GM10248 (cell line): ENCODE measurements around the gene AGPAT4.

Experiments
- CTCF ChIA-PET: fragments of 300-600 bp; sonication (Branson Sonifier 250); formaldehyde crosslinking; extraction: SDS; loops from one replicate; lab custom pipeline; 2021; ENCODE audit warnings: antibody characterized with exemption; lab: Yijun Ruan, JAX
- POLR2A ChIA-PET: fragments of 350-650 bp; sonication (Branson Sonifier 250); formaldehyde crosslinking; extraction: SDS; loops from one replicate; lab custom pipeline; 2020; ENCODE audit warnings: antibody characterized with exemption; lab: Yijun Ruan, JAX
- DNase-seq: peaks from one replicate; pipeline ENCODE4 v3.0.0; 2012; ENCODE audit errors: extremely low spot score
- TF ChIP-seq, protein P1 (sequence below): IDR thresholded peaks from 2 replicates; pipeline ENCODE4 v1.5.1; 2012; ENCODE audit warnings: mild to moderate bottlenecking, low read depth; ENCODE audit errors: extremely low read depth, missing control alignments, control extremely low read depth

Gene AGPAT4

DNA sequence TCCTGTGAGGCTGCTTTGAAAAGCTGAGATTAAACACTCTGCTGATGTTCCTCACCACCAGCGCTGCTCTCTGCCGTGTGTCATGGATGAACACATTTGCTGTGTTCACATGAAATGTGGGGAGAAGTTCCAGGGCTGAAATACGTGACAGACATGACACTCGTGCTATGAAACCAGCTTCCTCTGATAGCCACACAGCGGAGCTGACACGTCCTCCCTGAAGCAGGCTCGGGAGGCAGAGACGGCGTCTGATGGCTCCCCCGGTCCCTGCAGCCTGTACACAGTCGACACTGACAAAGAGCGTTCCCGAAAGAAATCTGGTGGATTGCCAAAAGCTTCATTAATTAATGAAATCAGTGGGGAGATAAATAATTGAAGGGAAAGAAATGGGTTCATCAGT, 17.5 kb downstream of the AGPAT4 start:
- DNase-seq, result no peak
- TF ChIP-seq, protein P1, sequence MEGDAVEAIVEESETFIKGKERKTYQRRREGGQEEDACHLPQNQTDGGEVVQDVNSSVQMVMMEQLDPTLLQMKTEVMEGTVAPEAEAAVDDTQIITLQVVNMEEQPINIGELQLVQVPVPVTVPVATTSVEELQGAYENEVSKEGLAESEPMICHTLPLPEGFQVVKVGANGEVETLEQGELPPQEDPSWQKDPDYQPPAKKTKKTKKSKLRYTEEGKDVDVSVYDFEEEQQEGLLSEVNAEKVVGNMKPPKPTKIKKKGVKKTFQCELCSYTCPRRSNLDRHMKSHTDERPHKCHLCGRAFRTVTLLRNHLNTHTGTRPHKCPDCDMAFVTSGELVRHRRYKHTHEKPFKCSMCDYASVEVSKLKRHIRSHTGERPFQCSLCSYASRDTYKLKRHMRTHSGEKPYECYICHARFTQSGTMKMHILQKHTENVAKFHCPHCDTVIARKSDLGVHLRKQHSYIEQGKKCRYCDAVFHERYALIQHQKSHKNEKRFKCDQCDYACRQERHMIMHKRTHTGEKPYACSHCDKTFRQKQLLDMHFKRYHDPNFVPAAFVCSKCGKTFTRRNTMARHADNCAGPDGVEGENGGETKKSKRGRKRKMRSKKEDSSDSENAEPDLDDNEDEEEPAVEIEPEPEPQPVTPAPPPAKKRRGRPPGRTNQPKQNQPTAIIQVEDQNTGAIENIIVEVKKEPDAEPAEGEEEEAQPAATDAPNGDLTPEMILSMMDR, result no peak
- ChIA-PET CTCF (interaction anchor here (0.9 kb wide), 1 partner anchor 114 kb away, joined by 3 read pairs; no protein-coding TSS in a partner anchor), POLR2A (no interaction called here)

DNA sequence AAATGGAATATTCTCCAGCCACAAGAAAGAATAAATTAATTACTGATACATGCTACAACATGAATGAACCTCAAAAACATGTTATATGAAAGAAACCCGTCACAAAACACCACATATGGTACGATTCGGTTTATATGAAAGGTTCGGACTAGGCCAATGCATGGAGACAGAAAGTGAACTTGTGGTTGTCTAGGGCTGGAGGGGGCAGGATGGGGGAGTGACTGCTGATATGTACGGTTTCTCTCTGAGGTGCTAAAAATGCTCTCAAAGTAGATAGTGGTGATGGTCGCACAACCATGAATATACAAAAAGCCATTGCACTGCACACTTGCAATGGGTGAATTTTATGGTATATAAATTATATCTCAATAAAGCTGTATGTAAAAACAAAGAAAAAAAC, 18.3 kb downstream of the AGPAT4 start:
- DNase-seq, result no peak
- ChIA-PET CTCF (interaction anchor here (0.9 kb wide), 1 partner anchor 115 kb away, joined by 3 read pairs; no protein-coding TSS in a partner anchor), POLR2A (no interaction called here)
- TF ChIP-seq, protein P1, result no peak

DNA sequence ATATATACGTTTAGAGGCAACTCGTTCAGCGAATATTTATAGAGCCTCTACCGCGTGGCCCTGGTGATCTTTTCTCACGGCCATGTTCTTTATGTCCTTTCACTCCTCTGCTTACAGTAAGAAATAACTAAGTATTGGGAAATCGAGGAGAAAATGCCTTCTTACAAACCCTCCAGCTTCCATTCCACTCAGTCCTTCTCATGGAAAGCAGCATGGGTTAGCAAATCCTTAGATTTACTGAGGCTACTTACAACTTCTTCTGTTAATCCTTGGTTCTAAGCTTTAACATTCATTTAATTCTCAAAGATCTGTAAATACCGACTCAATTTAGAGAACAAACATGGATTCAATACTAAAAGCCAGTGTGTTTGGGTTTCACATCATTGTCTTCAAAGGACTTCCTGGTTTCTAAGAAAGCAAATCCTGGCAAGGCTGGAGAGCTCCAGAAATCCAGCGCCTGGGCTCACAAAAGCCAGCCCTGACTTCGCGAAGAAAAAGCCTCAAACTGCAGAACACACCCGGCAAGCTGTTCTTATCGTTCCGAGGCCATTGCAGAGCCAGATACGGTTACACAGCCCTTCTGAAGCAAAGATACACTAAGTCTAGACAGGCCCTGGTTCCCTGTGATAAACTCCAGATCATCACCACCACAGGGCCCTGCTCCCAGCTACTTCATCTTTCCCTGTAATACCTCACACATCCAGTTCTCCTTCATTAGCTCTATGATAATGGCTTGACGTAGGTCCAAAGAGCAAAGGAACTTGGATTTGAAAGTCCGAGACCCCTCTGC, 19.2 kb downstream of the AGPAT4 start:
- TF ChIP-seq, protein P1, result no peak
- DNase-seq, result no peak
- CTCF ChIA-PET, result interaction anchor here (1.1 to 1.6 kb wide), 3 partner anchors 10 to 99 kb away, joined by 3 to 6 read pairs (median 3); no protein-coding TSS in a partner anchor
- POLR2A ChIA-PET, result no interaction called here

DNA sequence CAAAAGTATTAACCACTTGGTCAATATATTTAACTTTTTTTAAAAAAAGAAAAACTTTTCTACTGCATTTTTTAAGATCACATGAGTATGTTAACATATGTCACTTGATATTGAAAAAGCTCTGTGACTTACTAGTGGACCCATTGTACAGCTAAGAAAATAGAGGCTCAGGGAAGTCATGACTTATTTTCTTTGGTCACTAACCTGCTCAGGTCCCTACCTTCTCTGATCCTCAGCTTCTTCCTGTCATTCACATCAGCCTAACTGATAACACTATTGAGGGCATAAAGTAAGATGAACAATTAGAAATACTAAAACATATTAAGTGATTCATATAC, 19.8 kb downstream of the AGPAT4 start:
- POLR2A ChIA-PET, result no interaction called here
- CTCF ChIA-PET, result interaction anchor here (1.1 to 1.6 kb wide), 4 partner anchors 9 to 98 kb away, joined by 3 to 6 read pairs (median 3); no protein-coding TSS in a partner anchor
- DNase-seq, result no peak
- TF ChIP-seq, protein P1, result no peak

DNA sequence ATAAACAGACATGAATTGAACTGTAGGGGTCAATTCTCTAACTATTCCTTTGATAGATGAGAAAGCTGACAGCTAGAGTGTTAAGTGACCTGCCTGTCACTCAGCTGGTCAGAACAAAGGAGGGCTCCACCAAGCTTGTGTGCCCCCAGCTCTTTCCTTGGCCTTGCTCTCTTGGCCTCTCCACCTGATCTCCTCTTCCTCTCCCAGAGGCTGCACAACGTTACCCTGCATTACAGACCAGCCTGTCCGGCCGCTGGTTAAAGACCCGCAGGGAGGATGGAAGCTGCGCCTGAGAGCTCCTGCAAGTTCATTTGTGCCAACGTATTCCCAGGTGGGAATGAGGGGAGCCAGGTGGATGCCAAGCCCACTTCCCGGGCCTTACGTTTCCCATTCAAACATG, 22.5 kb downstream of the AGPAT4 start:
- TF ChIP-seq, protein P1, result no peak
- POLR2A ChIA-PET, result no interaction called here
- DNase-seq, result no peak
- CTCF ChIA-PET, result interaction anchor here (1.0 to 1.4 kb wide), 2 partner anchors 9 to 40 kb away, joined by 3 to 5 read pairs; no protein-coding TSS in a partner anchor

DNA sequence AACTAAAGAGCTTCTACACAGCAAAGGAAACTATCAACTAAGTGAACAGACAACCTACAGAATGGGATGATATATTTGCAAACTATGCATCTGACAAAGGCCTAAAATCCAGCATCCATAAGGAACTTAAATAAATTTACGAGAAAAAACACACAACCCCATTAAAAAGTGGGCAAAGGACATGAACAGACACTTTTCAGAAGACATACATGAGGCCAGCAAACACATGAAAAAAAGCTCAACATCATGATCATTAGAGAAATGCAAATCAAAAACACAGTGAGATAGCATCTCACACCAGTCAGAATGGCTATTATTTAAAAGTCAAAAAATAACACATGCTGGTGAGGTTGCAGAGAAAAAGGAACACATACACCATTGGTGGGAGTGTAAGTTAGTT, 24.5 kb downstream of the AGPAT4 start:
- POLR2A ChIA-PET, result no interaction called here
- CTCF ChIA-PET, result interaction anchor here (0.9 to 2.3 kb wide), 4 partner anchors 10 to 122 kb away, joined by 3 to 10 read pairs (median 3); no protein-coding TSS in a partner anchor
- no peak for DNase-seq
- TF ChIP-seq, protein P1, result no peak
